Measurements from ENCODE around the gene ARHGAP15.

ARHGAP15 gene

DNA sequence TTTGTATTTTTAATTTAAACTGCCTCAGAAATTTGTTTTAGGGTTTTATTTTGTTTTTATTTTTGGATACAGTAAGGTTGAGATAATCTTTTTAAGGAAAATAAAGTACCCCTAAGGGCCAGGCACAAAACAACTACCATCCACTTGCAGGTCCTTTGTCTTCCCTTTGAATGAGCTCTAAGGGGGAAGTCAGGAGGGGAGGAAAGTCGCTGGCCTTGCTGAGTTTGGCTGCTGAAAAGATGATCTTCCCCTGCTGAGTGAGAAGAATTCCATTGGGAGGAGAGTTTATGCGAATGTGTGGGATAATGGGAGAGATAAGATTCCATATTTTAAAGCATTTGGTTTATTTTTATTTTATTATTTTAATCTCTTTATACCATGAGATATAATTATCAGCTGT, 100.7 kb downstream of the ARHGAP15 start:
- DNase-seq = no peak

GRCh38 chr2:143230506-143231253, 101.5 kb downstream of the ARHGAP15 start:
- DNase-seq = no peak

DNA sequence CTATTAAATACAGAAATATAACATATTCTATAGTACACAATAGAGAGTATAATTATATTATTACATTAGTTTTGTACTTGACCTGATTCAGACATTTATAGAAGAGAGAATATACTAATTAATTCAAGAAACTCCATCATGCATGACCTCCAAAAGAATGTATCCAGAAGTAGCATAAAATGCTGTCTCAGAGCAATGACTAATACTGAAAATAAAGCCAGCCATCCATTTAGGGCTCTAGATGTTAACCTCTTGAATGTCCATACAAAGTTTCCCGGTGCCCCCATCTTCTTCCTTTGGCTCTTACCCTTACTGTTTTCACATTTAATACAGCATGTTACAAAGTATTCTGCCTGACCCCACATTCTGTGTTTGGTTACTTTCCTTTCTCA, 102.0 kb downstream of the ARHGAP15 start:
- no peak for DNase-seq

- peak; percentile 14 for DNase-seq
Observed at GRCh38 chr2:143237146-143237777, 108.0 kb downstream of the ARHGAP15 start.

GRCh38 chr2:143241403-143242088, 112.3 kb downstream of the ARHGAP15 start:
- no peak for DNase-seq

- DNase-seq = no peak
Observed at GRCh38 chr2:143246246-143246645, 117.0 kb downstream of the ARHGAP15 start.

GRCh38 chr2:143246815-143247744, 117.9 kb downstream of the ARHGAP15 start:
- no peak for DNase-seq

GRCh38 chr2:143248631-143249030, 119.4 kb downstream of the ARHGAP15 start:
- no peak for DNase-seq

GRCh38 chr2:143251681-143252080, 122.5 kb downstream of the ARHGAP15 start:
- DNase-seq = peak; percentile 19

DNA sequence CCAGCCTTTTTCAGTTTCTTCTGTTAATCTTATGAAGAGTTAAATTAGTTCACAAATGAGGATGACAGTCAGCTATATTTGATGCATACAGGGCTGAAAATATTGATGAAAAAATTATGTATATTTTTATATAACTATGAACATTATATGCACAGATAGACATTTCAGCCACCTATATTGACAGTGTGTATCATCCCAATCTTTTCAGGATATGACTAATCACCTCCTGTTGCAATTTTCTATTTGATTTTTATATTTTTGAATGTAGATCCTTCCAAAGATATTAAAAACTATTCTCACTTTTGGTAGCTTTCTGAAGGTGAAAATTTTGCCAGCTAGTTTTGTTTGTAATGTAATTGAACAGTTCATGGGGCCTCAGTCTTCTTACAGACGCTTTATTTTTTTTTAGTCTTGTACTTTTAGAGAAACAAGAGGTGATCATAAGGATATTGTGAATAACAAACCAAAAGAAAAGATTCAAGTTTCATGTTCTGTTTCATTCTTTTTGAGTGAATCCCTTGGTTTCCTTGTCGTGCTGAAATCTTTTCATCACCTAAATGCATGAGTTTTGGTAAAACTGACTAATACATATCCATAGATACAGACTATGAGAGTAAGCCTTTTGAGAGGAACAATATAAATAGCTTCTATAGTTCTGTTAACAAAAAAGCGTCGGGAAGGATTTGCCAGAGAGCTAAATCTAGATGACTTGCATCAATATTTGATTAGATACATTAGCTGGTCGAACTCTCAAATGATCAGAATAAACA, 123.1 kb downstream of the ARHGAP15 start:
- DNase-seq = no peak

DNA sequence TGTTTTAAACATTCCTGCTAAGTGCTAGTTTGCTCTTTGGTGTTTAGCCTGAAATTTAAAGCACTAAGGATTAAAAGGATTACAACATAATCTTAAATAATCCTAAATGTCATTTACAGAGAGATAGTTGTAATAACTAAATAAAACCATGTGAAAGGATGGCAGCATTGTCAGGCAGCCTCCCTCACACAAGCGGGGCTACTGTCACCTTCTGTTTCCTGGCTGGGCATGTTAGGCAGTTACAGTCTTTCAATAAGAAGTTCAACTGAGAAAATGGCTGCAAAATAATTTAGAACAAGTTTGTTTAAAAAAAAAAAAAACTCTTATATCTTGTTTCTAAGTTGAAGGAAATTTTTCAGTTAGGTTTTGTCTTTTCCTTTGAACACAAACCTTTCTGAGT, 124.9 kb downstream of the ARHGAP15 start:
- DNase-seq = no peak

DNA sequence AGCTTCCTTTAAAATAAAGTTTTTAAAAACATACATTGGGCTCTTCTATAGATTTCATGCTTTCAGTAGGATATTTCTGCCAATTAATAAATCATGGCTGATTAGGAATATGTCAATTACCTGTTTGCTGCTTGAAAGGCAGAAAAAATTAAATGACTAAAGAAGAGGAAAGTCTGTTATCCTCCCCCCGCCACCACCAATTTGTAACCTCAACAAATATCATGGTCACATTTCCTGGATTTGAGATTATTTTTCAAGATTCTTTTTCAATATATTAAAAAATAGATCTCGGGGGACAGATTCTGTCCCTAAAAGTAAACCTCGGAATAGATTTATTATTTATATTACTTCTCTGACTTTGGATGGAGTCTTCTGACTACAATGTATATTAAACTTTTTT, 125.9 kb downstream of the ARHGAP15 start:
- no peak for DNase-seq

GRCh38 chr2:143255899-143256298, 126.7 kb downstream of the ARHGAP15 start:
- no peak for DNase-seq

DNA sequence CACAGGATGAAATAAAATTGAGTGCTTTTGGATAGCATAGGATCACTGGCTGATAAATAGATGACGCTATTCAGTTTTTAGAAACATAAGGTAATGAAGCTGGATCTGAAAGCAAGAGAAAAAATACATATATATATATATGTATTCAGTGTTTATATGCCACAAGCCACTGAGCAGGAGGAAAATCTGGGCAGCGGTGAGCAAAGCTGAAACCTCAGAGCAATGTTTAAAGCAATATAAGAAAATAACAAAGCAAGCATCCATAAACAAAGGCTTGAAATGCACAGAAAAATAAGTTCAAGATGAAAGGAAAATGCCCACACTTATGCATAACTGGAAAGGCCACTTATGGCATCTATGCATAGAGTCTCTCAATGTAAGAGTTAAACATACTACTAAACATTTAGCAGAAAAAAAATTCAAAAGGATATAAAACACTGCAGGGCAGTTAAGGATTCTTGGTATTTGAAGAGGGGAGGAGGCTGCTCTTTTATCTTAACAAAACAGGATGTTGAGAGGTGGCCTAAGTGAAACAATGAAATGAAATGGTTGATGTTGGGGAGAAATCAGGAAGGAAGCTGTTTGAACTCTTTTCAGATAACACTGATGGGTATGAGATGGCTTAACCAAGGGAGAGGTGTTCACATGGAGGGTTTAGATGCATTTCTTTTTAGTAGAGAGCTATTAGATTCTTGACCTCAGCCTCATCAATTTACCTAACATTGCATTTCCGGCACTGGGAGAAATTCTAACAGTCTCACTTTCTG, 129.1 kb downstream of the ARHGAP15 start:
- no peak for DNase-seq

DNA sequence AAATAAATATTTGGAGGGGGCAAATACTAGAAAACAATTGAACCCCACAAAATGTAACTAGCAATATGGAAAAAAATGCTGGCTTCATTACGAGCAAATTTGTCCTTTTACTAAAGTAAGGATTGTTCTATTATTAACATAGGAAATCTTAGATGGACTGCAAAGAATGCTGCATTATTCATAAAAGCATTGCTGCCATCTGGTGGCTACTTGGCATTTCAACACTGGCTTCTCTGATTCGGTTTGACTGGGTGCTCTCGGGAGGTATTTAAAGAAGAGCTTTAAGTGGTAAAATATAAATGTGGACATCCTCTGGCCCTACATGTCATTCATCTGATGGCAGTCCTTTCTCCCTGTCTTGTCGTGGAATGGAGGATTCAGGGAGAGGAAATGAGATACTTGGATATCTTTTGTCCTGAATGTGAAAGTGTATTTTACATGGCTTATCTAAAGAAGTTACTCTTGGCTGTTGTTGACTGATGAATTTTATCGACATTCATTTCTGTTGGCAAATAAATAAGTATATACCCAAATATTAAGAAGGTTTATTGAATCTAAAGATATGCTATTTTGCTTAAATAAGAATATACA, 130.2 kb downstream of the ARHGAP15 start:
- DNase-seq = peak; percentile 76

- DNase-seq = peak; percentile 97
Observed at GRCh38 chr2:143261986-143262385, 132.8 kb downstream of the ARHGAP15 start.

DNA sequence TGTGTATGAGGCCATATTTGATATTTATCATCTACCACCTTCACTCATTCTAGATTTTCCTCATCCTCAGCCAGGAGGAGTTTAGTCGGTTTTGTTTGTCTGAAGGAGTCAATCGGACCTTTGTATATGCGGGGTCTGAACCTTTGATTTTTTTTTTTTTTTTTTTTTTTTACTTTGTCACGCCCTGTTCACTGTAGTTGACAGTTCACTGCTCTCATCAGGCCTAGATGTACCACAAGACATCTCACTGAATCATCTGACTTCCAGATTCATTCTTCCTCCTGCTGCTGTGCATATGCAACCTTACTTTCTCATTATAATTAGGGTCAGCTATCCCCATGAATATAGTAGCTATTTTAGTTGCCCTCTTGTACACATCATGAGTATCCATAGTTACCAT, 133.2 kb downstream of the ARHGAP15 start:
- peak; percentile 36 for DNase-seq

DNA sequence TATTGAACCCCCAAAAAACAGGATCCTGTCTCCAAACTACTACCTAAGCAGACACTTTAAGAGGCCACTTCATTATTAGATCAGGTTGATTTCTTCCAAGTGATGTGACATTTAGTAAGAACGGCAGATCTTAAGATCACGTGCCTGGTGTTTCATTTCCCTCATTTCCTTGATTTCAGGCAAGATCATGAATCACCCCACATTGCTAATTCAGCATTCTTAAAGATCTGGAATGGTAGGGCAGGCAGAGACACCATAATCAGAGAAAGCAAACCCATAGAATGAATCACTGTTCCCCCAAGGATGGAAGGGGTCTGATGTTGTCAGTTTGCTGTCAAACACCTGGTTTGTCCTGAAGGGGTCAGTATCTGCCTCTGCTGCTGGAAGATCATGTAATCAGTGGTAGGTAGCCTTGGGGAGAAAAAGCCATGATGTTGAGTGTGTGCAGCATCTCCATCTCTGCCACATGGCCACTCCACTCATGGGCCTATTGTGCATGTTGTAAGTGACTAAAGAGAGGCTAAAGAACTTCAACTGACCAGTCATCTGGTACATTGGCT, 133.9 kb downstream of the ARHGAP15 start:
- peak; percentile 84 for DNase-seq

- DNase-seq = no peak
Observed at GRCh38 chr2:143264851-143265250, 135.6 kb downstream of the ARHGAP15 start.

- DNase-seq = no peak
Observed at GRCh38 chr2:143279672-143280071, 150.5 kb downstream of the ARHGAP15 start.
